Measurements from ENCODE around the gene CREBL2. TPM values are rescaled to one million over a fixed set of nuclear protein-coding genes. Genes with fewer than 3 reads are reported as not detected.
"Not testable (repeated sequence)": the region's sequence is repeated elsewhere in the genome, so short reads cannot be mapped to it uniquely, and the experiment has no call there.

Gene CREBL2
- total and polyA plus RNA-seq, 3 donors from 2014 or later: 42.8 to 49.6 (median 43.6) TPM

GRCh38 chr12:12646483-12647072 lies 34.9 kb downstream of the CREBL2 start:
- no peak overlapping the region for H3K4me3 ChIP-seq
- intact Hi-C loops (cut with DNase I; ENCODE audit: low total_unique reads): no loop called here
- no peak for TF ChIP-seq POLR2A (IDR thresholded peaks at IDR 0.05)
- TF ChIP-seq, protein P1, sequence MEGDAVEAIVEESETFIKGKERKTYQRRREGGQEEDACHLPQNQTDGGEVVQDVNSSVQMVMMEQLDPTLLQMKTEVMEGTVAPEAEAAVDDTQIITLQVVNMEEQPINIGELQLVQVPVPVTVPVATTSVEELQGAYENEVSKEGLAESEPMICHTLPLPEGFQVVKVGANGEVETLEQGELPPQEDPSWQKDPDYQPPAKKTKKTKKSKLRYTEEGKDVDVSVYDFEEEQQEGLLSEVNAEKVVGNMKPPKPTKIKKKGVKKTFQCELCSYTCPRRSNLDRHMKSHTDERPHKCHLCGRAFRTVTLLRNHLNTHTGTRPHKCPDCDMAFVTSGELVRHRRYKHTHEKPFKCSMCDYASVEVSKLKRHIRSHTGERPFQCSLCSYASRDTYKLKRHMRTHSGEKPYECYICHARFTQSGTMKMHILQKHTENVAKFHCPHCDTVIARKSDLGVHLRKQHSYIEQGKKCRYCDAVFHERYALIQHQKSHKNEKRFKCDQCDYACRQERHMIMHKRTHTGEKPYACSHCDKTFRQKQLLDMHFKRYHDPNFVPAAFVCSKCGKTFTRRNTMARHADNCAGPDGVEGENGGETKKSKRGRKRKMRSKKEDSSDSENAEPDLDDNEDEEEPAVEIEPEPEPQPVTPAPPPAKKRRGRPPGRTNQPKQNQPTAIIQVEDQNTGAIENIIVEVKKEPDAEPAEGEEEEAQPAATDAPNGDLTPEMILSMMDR (IDR thresholded peaks at IDR 0.05): no peak
- H3K27me3 ChIP-seq: no peaks in the 10 kb centered on the region
- no peaks in the 10 kb centered on the region for H3K9me3 ChIP-seq
- H3K36me3 ChIP-seq (ENCODE audit: low read depth, missing control alignments): no peaks in the 10 kb centered on the region
- no peak for DNase-seq
- no peak overlapping the region for H3K27ac ChIP-seq
- H3K4me1 ChIP-seq: no peaks in the 10 kb centered on the region
- 93 to 96% methylated on average over 1 of the region's 1 CpG for WGBS, 2 donors

DNA sequence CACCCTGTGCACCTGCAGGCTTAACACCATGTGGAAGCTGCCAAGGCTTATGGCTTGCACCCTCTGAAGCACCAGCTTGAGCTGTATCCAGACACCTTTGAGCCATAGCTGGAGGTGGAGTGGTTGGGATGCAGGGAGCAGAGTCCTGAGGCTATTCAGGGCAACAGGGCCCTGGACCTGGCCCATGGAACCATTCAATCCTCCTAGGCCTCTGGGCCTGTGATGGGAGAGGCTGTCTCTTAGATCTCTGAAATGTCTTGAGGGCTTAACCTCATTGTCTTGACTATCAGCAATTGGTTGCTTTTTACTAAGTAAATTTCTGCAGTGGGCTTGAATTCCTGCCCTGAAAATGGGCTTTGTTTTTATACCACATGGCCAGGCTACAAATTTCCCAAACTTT lies 36.6 kb downstream of the CREBL2 start:
- intact Hi-C loops (cut with DNase I; ENCODE audit: low total_unique reads): no loop called here

DNA sequence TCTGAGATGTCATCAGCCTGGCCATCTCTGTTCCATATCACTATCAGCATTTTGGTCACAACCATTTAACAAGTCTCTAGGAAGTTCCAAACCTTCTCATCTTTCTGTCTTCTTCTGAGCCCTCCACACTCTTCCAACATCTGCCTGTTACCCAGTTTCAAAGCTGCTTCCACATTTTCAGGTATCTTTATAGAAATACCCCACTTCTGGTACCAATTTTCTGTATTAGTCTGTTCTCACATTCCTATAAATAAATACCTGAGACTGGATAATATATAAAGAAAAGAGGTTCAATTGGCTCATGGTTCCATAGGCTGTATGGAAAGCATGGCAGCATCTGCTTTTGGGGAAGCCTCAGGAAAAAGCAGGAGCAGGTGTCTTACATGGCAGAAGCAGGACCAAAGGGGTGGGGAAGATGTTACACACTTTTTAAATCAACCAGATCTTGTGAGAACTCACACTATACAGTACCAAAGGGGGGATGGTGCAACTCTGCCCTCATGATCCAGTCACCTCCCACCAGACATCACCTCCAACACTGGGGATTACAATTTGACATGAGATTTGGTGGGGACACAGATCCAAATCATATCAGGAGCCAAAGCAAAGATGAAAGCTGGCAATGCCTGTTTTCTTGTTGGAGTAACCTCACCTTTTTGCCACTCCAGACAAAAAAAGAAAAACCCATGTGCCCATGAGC lies 37.4 kb downstream of the CREBL2 start:
- DNase-seq: no peak
- H3K9me3 ChIP-seq: no peaks in the 10 kb centered on the region
- H3K27me3 ChIP-seq: no peaks in the 10 kb centered on the region
- H3K4me1 ChIP-seq: no peaks in the 10 kb centered on the region
- no peak overlapping the region for H3K4me3 ChIP-seq
- H3K27ac ChIP-seq: no peak overlapping the region
- no peak for TF ChIP-seq POLR2A (IDR thresholded peaks at IDR 0.05)
- TF ChIP-seq, protein P1 (IDR thresholded peaks at IDR 0.05): no peak
- no peaks in the 10 kb centered on the region for H3K36me3 ChIP-seq (ENCODE audit: low read depth, missing control alignments)
- intact Hi-C loops (cut with DNase I; ENCODE audit: low total_unique reads): no loop called here

More for the DNA sequence above, 36.6 kb downstream of the CREBL2 start:
- Histone ChIP-seq H3K4me1 (no peaks in the 10 kb centered on the region), H3K36me3 (ENCODE audit: low read depth, missing control alignments) (no peaks in the 10 kb centered on the region), H3K9me3 (no peaks in the 10 kb centered on the region), H3K27ac (no peak overlapping the region), H3K4me3 (no peak overlapping the region), H3K27me3 (no peaks in the 10 kb centered on the region)
- no peak for DNase-seq
- no peak for TF ChIP-seq POLR2A (IDR thresholded peaks at IDR 0.05)

- DNase-seq: no peak
- H3K27ac ChIP-seq: no peak overlapping the region
- no peaks in the 10 kb centered on the region for H3K4me1 ChIP-seq
- no peaks in the 10 kb centered on the region for H3K27me3 ChIP-seq
- H3K4me3 ChIP-seq: no peak overlapping the region
- intact Hi-C loops (cut with DNase I; ENCODE audit: low total_unique reads): no loop called here
- TF ChIP-seq, protein P1 (IDR thresholded peaks at IDR 0.05): no peak
- no peak for TF ChIP-seq POLR2A (IDR thresholded peaks at IDR 0.05)
- no peaks in the 10 kb centered on the region for H3K9me3 ChIP-seq
- no peaks in the 10 kb centered on the region for H3K36me3 ChIP-seq (ENCODE audit: low read depth, missing control alignments)
Observed at GRCh38 chr12:12651752-12652151, 40.1 kb downstream of the CREBL2 start.

DNA sequence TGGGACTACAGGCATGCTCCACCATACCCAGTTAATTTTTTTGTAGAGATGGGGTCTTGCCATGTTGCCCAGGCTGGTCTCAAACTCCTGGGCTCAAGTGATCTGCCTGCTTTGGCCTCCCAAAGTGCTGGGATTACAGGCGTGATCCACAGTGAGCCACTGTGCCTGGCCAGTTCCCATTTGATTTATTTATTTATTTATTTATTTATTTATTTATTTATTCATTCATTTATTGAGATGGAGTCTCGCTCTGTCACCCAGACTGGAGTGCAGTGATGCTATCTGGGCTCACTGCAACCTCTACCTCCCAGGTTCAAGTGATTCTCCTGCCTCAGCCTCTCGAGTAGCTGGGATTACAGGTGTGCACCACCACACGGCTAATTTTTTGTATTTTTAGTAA lies 41.0 kb downstream of the CREBL2 start:
- H3K9me3 ChIP-seq; H3K27ac ChIP-seq; H3K4me3 ChIP-seq; intact Hi-C loops (cut with DNase I; ENCODE audit: low total_unique reads); H3K27me3 ChIP-seq; H3K4me1 ChIP-seq; DNase-seq; H3K36me3 ChIP-seq (ENCODE audit: low read depth, missing control alignments): not testable (repeated sequence)
- 93 to 97% methylated on average over 4 of the region's 4 CpGs for WGBS, 2 donors

DNA sequence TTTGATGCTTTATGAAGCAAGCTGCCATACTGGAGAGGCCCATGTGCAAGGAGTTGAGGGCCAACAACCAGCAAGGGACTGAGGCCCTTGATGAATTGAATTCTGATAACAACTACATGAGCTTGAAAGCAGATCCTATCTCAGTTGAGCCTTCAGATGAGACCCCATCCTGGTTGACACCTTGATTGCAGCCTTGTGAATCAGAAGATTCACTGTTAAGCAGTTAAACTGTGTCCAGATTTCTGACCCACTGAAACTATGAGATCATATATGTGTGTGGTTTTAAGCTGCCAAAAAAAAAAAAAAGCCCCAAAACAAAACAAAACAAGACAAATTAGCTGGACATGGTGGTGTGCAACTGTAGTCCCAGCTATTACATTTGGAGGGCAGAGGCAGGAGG lies 42.2 kb downstream of the CREBL2 start:
- Histone ChIP-seq H3K4me1 (no peaks in the 10 kb centered on the region), H3K27me3 (no peaks in the 10 kb centered on the region), H3K4me3 (no peak overlapping the region), H3K36me3 (ENCODE audit: low read depth, missing control alignments) (no peaks in the 10 kb centered on the region), H3K9me3 (no peaks in the 10 kb centered on the region), H3K27ac (no peak overlapping the region)
- no peak for DNase-seq
- TF ChIP-seq, protein P1 (IDR thresholded peaks at IDR 0.05): no peak
- no peak for TF ChIP-seq POLR2A (IDR thresholded peaks at IDR 0.05)
- intact Hi-C loops (cut with DNase I; ENCODE audit: low total_unique reads): no loop called here

Data from testis (tissue), 3 donors.